PC-9 (cell line): ENCODE results near the gene GLB1L2. TPM values are rescaled to one million over a fixed set of nuclear protein-coding genes. Genes with fewer than 3 reads are reported as not detected.

ENCODE experiments used
- BruUV-seq: library from RNA; stranded (reverse); fragments of 400-500 nt; replicated peaks from 2 replicates; lab custom pipeline; 2021; lab: Mats Ljungman, UMichigan
- CTCF ChIA-PET: fragments of 300-600 bp; sonication (Branson Sonifier 250); formaldehyde crosslinking; loops from one replicate; lab custom pipeline; 2022; ENCODE audit warnings: antibody characterized with exemption; lab: Charles Lee
- POLR2A ChIA-PET: fragments of 300-600 bp; sonication (Branson Sonifier 250); formaldehyde crosslinking; loops from one replicate; lab custom pipeline; 2022; ENCODE audit warnings: antibody characterized with exemption; ENCODE audit not compliant: unreplicated experiment; lab: Charles Lee
- DNase-seq, 2 experiments: peaks; one replicate each; pipeline versions ENCODE4 v3.0.0 to v3.0.0-alpha.2; 2015 to 2022; ENCODE audit warnings: mixed read lengths in 1 of 2
- H2AFZ ChIP-seq: fragments of 200-600 bp; sonication (generic); 2 replicates; pipeline ENCODE4 v1.8.1; 2017; ENCODE audit warnings: antibody characterized with exemption
- H3F3A ChIP-seq: fragments of 200-600 bp; sonication (generic); 2 replicates; pipeline ENCODE4 v1.8.1; 2017; ENCODE audit warnings: antibody characterized with exemption, mild to moderate bottlenecking, low read depth; ENCODE audit not compliant: insufficient read depth
- H3K27ac ChIP-seq: fragments of 200-600 bp; sonication (generic); 2 replicates; pipeline ENCODE4 v1.6.1; 2016; ENCODE audit warnings: mixed run types
- H3K27me3 ChIP-seq: fragments of 200-600 bp; sonication (generic); 2 replicates; pipeline ENCODE4 v1.6.1; 2016; ENCODE audit warnings: low read depth, mixed run types; ENCODE audit not compliant: insufficient read depth
- H3K36me3 ChIP-seq: fragments of 200-600 bp; sonication (generic); 2 replicates; pipeline ENCODE4 v1.6.1; 2016; ENCODE audit warnings: low read depth, mixed run types
- H3K4me1 ChIP-seq: fragments of 200-600 bp; sonication (generic); replicated peaks from 2 replicates; pipeline ENCODE4 v1.6.1; 2016; ENCODE audit warnings: mixed run types; ENCODE audit not compliant: insufficient read depth
- H3K4me2 ChIP-seq: fragments of 200-600 bp; sonication (generic); 2 replicates; pipeline ENCODE4 v1.6.1; 2017; ENCODE audit warnings: mixed run types
- H3K4me3 ChIP-seq: fragments of 200-600 bp; sonication (generic); 2 replicates; pipeline ENCODE4 v1.6.1; 2016; ENCODE audit warnings: mixed run types
- H3K79me2 ChIP-seq: fragments of 200-600 bp; sonication (generic); 2 replicates; pipeline ENCODE4 v1.6.1; 2017; ENCODE audit warnings: low read depth, mixed run types
- H3K9me2 ChIP-seq: fragments of 200-600 bp; sonication (generic); 2 replicates; pipeline ENCODE4 v1.8.1; 2017; ENCODE audit warnings: mild to moderate bottlenecking; ENCODE audit not compliant: insufficient read depth
- H3K9me3 ChIP-seq: fragments of 200-600 bp; sonication (generic); 2 replicates; pipeline ENCODE4 v1.8.1; 2016; ENCODE audit warnings: low read depth; ENCODE audit not compliant: insufficient read depth
- H4K20me1 ChIP-seq: fragments of 200-600 bp; sonication (generic); 2 replicates; pipeline ENCODE4 v1.8.1; 2017; ENCODE audit not compliant: insufficient read depth
- CTCF ChIP-seq: fragments of 200-600 bp; sonication (generic); conservative IDR thresholded peaks from 2 replicates; pipeline ENCODE4 v1.6.1; 2017; ENCODE audit warnings: mixed run types, antibody characterized with exemption, mild to moderate bottlenecking, moderate library complexity
- EZH2 ChIP-seq: fragments of 200-600 bp; sonication (generic); IDR thresholded peaks from 2 replicates; pipeline ENCODE4 v1.8.0; 2017; ENCODE audit warnings: antibody characterized with exemption, low read depth
- intact Hi-C: fragments of 100-400 bp; cut with micrococcal nuclease; formaldehyde crosslinking; loops from one replicate; pipeline ENCODE4 v1.10.0; 2022; ENCODE audit not compliant: unreplicated experiment
- total RNA-seq: library from RNA; stranded (reverse); gene quantifications from 2 replicates; pipeline ENCODE4 v1.2.3, GENCODE V29; 2021

GLB1L2 gene
- total RNA-seq, 1 experiment from 2014 or later, result 32.2 TPM

- ChIA-PET POLR2A (no interaction called here), CTCF (no interaction called here)
- no peaks in the 10 kb centered on the region; the same call in 1 of the 2 replicates for H3F3A ChIP-seq
- H3K4me2 ChIP-seq, result no peak overlapping the region
- DNase-seq, result no peak
- TF ChIP-seq CTCF (no peak), EZH2 (no peak)
- no peak overlapping the region for H3K27ac ChIP-seq
- H2AFZ ChIP-seq, result no peak overlapping the region
- no peaks in the 10 kb centered on the region for H3K79me2 ChIP-seq
- BruUV-seq, result no TSS peak
- peaks cover 38% of the 10 kb centered on the region for H3K27me3 ChIP-seq
- peaks cover 6% of the 10 kb centered on the region; the same call in 1 of the 2 replicates for H3K9me3 ChIP-seq
- H3K36me3 ChIP-seq, result no peaks in the 10 kb centered on the region
- no peaks in the 10 kb centered on the region for H3K4me1 ChIP-seq
- no peak overlapping the region for H3K4me3 ChIP-seq
- intact Hi-C loops, result no loop called here
- no peaks in the 10 kb centered on the region for H3K9me2 ChIP-seq
- no peaks in the 10 kb centered on the region for H4K20me1 ChIP-seq
These were observed 19.0 kb upstream of the GLB1L2 start for GRCh38 chr11:134312807-134313206.

- no peak for DNase-seq
- intact Hi-C loops, result no loop called here
- no peak overlapping the region for H3K27ac ChIP-seq
These were observed 18.4 kb upstream of the GLB1L2 start for GRCh38 chr11:134313379-134313778.

GRCh38 chr11:134313821-134314607, 17.8 kb upstream of the GLB1L2 start:
- Histone ChIP-seq H3K4me1 (no peaks in the 10 kb centered on the region), H3K9me3 (peaks cover 6% of the 10 kb centered on the region; the same call in 1 of the 2 replicates), H3F3A (no peaks in the 10 kb centered on the region; the same call in 1 of the 2 replicates), H3K4me3 (no peak overlapping the region), H2AFZ (no peak overlapping the region), H3K9me2 (no peaks in the 10 kb centered on the region), H4K20me1 (no peaks in the 10 kb centered on the region), H3K36me3 (no peaks in the 10 kb centered on the region), H3K79me2 (no peaks in the 10 kb centered on the region), H3K27ac (no peak overlapping the region), H3K27me3 (peaks cover 41% of the 10 kb centered on the region), H3K4me2 (no peak overlapping the region)
- intact Hi-C loops, result no loop called here
- TF ChIP-seq EZH2 (no peak), CTCF (no peak)
- ChIA-PET POLR2A (no interaction called here), CTCF (no interaction called here)
- DNase-seq, result no peak
- BruUV-seq, result no TSS peak

More at GRCh38 chr11:134313379-134313778, 18.4 kb upstream of the GLB1L2 start:
- H3K4me2 ChIP-seq, result no peak overlapping the region
- H3K9me2 ChIP-seq, result no peaks in the 10 kb centered on the region
- ChIA-PET CTCF (no interaction called here), POLR2A (no interaction called here)
- no peaks in the 10 kb centered on the region for H3K4me1 ChIP-seq
- no peaks in the 10 kb centered on the region for H3K36me3 ChIP-seq
- no peaks in the 10 kb centered on the region; the same call in 1 of the 2 replicates for H3F3A ChIP-seq
- H4K20me1 ChIP-seq, result no peaks in the 10 kb centered on the region
- no TSS peak for BruUV-seq
- TF ChIP-seq CTCF (no peak), EZH2 (no peak)
- no peak overlapping the region for H2AFZ ChIP-seq
- peaks cover 38% of the 10 kb centered on the region for H3K27me3 ChIP-seq
- peaks cover 6% of the 10 kb centered on the region; the same call in 1 of the 2 replicates for H3K9me3 ChIP-seq
- no peaks in the 10 kb centered on the region for H3K79me2 ChIP-seq
- no peak overlapping the region for H3K4me3 ChIP-seq
